WTC11 (cell line): ENCODE results near the gene FAM240B. TPM values are rescaled to one million over a fixed set of nuclear protein-coding genes. Genes with fewer than 3 reads are reported as not detected.

Experiments
- ATAC-seq: fragments of 200-7000 bp; cut with Tn5 transposase; 2 replicates; pipeline ENCODE4 v1.10.0; 2021; ENCODE audit warnings: mild to moderate bottlenecking, moderate library complexity
- CTCF ChIA-PET: fragments of 300-600 bp; sonication (Branson Sonifier 250); formaldehyde crosslinking; loops from one replicate; lab custom pipeline; 2021; ENCODE audit warnings: antibody characterized with exemption; lab: Charles Lee
- POLR2A ChIA-PET: fragments of 350-600 bp; sonication (Branson Sonifier 250); formaldehyde crosslinking; loops from one replicate; lab custom pipeline; 2021; ENCODE audit warnings: antibody characterized with exemption; lab: Charles Lee
- DNase-seq: peaks from one replicate; pipeline ENCODE4 v3.0.0; 2021; ENCODE audit warnings: low spot score
- H3K27ac Mint-ChIP-seq: 2 replicates; pipeline ENCODE4 v1.8.0; 2021; ENCODE audit warnings: mixed read lengths
- H3K27me3 Mint-ChIP-seq: 2 replicates; pipeline ENCODE4 v1.8.0; 2021; ENCODE audit warnings: low read depth, mild to moderate bottlenecking, moderate library complexity, mixed read lengths
- H3K36me3 Mint-ChIP-seq: 2 replicates; pipeline ENCODE4 v1.8.0; 2021; ENCODE audit warnings: mixed read lengths
- H3K4me1 Mint-ChIP-seq: 2 replicates; pipeline ENCODE4 v1.8.0; 2022; ENCODE audit warnings: mixed read lengths
- H3K4me3 Mint-ChIP-seq: 2 replicates; pipeline ENCODE4 v1.8.0; 2021; ENCODE audit warnings: mild to moderate bottlenecking, moderate library complexity, mixed read lengths
- H3K9me3 Mint-ChIP-seq: 2 replicates; pipeline ENCODE4 v1.8.0; 2021; ENCODE audit warnings: mixed read lengths
- ATF1 ChIP-seq: sonication (generic); formaldehyde crosslinking; IDR thresholded peaks from 2 replicates; pipeline ENCODE4 v1.8.1; 2023; ENCODE audit warnings: mild to moderate bottlenecking, moderate library complexity, missing genetic modification reagents
- ATF2 ChIP-seq: sonication (generic); formaldehyde crosslinking; IDR thresholded peaks from 2 replicates; pipeline ENCODE4 v1.8.1; 2022; ENCODE audit warnings: low read depth, missing genetic modification reagents, borderline replicate concordance
- CBFB ChIP-seq: sonication (generic); formaldehyde crosslinking; IDR thresholded peaks from 2 replicates; pipeline ENCODE4 v1.8.1; 2022; ENCODE audit warnings: mild to moderate bottlenecking, low read depth, missing genetic modification reagents
- CREM ChIP-seq: sonication (generic); formaldehyde crosslinking; IDR thresholded peaks from 2 replicates; pipeline ENCODE4 v1.8.1; 2022; ENCODE audit warnings: mild to moderate bottlenecking, missing genetic modification reagents, moderate library complexity
- EMX1 ChIP-seq: fragments of 250-450 bp; sonication (Bioruptor Pico); IDR thresholded peaks from 2 replicates; pipeline ENCODE4 v1.8.0; 2021; ENCODE audit warnings: mild to moderate bottlenecking
- FOXP4 ChIP-seq: sonication (generic); formaldehyde crosslinking; IDR thresholded peaks from 2 replicates; pipeline ENCODE4 v1.8.0; 2022; ENCODE audit warnings: mild to moderate bottlenecking, missing genetic modification reagents
- GABPB1 ChIP-seq: sonication (generic); formaldehyde crosslinking; IDR thresholded peaks from 2 replicates; pipeline ENCODE4 v1.8.1; 2023; ENCODE audit warnings: mild to moderate bottlenecking, missing genetic modification reagents
- JAZF1 ChIP-seq: fragments of 250-450 bp; sonication (Bioruptor Pico); IDR thresholded peaks from 2 replicates; pipeline ENCODE4 v1.9.0; 2021; ENCODE audit warnings: moderate library complexity, mild to moderate bottlenecking, inconsistent platforms
- MXD4 ChIP-seq: fragments of 250-450 bp; sonication (Bioruptor Pico); IDR thresholded peaks from 2 replicates; pipeline ENCODE4 v1.8.0; 2021; ENCODE audit warnings: mild to moderate bottlenecking, moderate library complexity, borderline replicate concordance
- NFE2L1 ChIP-seq: sonication (generic); formaldehyde crosslinking; IDR thresholded peaks from 2 replicates; pipeline ENCODE4 v1.8.1; 2023; ENCODE audit warnings: missing genetic modification reagents
- OVOL2 ChIP-seq: fragments of 250-450 bp; sonication (Bioruptor Pico); IDR thresholded peaks from 2 replicates; pipeline ENCODE4 v1.9.0; 2021; ENCODE audit warnings: mild to moderate bottlenecking, borderline replicate concordance
- RELA ChIP-seq: sonication (generic); formaldehyde crosslinking; IDR thresholded peaks from 2 replicates; pipeline ENCODE4 v1.8.1; 2022; ENCODE audit warnings: missing genetic modification reagents, mild to moderate bottlenecking, borderline replicate concordance
- USF1 ChIP-seq: sonication (generic); formaldehyde crosslinking; IDR thresholded peaks from 2 replicates; pipeline ENCODE4 v1.8.0; 2022; ENCODE audit warnings: mild to moderate bottlenecking, missing genetic modification reagents
- ZBTB21 ChIP-seq: sonication (generic); formaldehyde crosslinking; IDR thresholded peaks from 2 replicates; pipeline ENCODE4 v1.8.1; 2023; ENCODE audit warnings: mild to moderate bottlenecking, missing genetic modification reagents, borderline replicate concordance
- ZMAT4 ChIP-seq: fragments of 250-450 bp; sonication (Bioruptor Pico); IDR thresholded peaks from 2 replicates; pipeline ENCODE4 v1.9.0; 2021; ENCODE audit warnings: mild to moderate bottlenecking
- ZNF317 ChIP-seq: sonication (generic); formaldehyde crosslinking; IDR thresholded peaks from 2 replicates; pipeline ENCODE4 v1.8.1; 2023; ENCODE audit warnings: low read depth, mild to moderate bottlenecking, moderate library complexity, missing genetic modification reagents, borderline replicate concordance
- ZNF396 ChIP-seq: fragments of 250-450 bp; sonication (Bioruptor Pico); IDR thresholded peaks from 2 replicates; pipeline ENCODE4 v1.8.0; 2021; ENCODE audit warnings: mild to moderate bottlenecking, moderate library complexity, borderline replicate concordance
- total RNA-seq: library from RNA; stranded (reverse); gene quantifications from 3 replicates; pipeline ENCODE4 v1.2.3, GENCODE V29; 2021
- TF ChIP-seq, protein P1 (sequence below): sonication (generic); formaldehyde crosslinking; IDR thresholded peaks from 2 replicates; pipeline ENCODE4 v1.8.1; 2023; ENCODE audit warnings: mild to moderate bottlenecking, missing genetic modification reagents, moderate library complexity
- TF ChIP-seq, protein P2 (sequence below): sonication (generic); formaldehyde crosslinking; IDR thresholded peaks from 2 replicates; pipeline ENCODE4 v1.8.0; 2022; ENCODE audit warnings: missing genetic modification reagents

The FAM240B gene
- total RNA-seq, 1 experiment from 2014 or later: not detected

- TF ChIP-seq GABPB1 (CRISPR knock-in tag) (no peak), ZMAT4 (CRISPR knock-in tag) (no peak), NFE2L1 (CRISPR knock-in tag) (no peak), RELA (CRISPR knock-in tag) (no peak), ZNF396 (CRISPR knock-in tag) (no peak), CREM (CRISPR knock-in tag) (no peak), ZBTB21 (CRISPR knock-in tag) (no peak), OVOL2 (CRISPR knock-in tag) (no peak), ZNF317 (CRISPR knock-in tag) (no peak), JAZF1 (CRISPR knock-in tag) (no peak), ATF1 (no peak)
- TF ChIP-seq, protein P1, sequence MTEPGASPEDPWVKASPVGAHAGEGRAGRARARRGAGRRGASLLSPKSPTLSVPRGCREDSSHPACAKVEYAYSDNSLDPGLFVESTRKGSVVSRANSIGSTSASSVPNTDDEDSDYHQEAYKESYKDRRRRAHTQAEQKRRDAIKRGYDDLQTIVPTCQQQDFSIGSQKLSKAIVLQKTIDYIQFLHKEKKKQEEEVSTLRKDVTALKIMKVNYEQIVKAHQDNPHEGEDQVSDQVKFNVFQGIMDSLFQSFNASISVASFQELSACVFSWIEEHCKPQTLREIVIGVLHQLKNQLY (CRISPR knock-in tag): no peak
- POLR2A ChIA-PET: no interaction called here
- no peak overlapping the region for H3K4me3 Mint-ChIP-seq
- peaks cover 53% of the 10 kb centered on the region for H3K4me1 Mint-ChIP-seq
- H3K36me3 Mint-ChIP-seq: no peaks in the 10 kb centered on the region
- DNase-seq: no peak
- no peaks in the 10 kb centered on the region for H3K9me3 Mint-ChIP-seq
- CTCF ChIA-PET: no interaction called here
- ATAC-seq: no peak
- H3K27ac Mint-ChIP-seq: no peak overlapping the region
- peaks cover 4% of the 10 kb centered on the region; the same call in 1 of the 2 replicates for H3K27me3 Mint-ChIP-seq
These were observed 46.3 kb downstream of the FAM240B start for GRCh38 chr9:38673399-38674193.

DNA sequence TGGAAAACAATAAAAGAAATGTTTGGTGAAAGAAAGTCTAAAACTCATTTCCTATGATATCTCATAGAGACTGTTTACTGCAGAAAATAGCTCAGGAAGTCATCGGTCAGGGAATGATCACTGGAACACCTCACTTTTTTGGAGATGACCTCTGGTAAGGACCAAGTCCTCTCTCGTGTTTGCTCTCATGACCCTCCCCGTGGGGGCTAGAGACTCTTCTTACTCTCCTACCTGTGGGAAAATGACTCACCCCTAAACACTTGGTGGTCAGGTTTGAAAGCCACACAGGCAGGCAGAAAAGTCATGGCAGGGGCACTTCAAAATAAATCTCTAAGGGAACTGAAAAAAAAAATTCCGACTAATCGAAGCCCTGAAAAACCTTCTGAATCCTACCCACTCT is 48.2 kb downstream of the FAM240B start:
- DNase-seq: no peak
- peaks cover 43% of the 10 kb centered on the region for H3K4me1 Mint-ChIP-seq
- ATAC-seq: no peak
- POLR2A ChIA-PET: no interaction called here
- CTCF ChIA-PET: interaction anchor here (1.2 to 2.0 kb wide), 5 partner anchors 8 to 51 kb away, joined by 4 to 15 read pairs (median 10); partner anchors contain the start of gene ANKRD18A
- H3K4me3 Mint-ChIP-seq: peak overlapping the region; percentile 50; the same call in 1 of the 2 replicates
- TF ChIP-seq EMX1 (CRISPR knock-in tag): no peak
- TF ChIP-seq, all 79 proteins: peak for 0
- H3K27me3 Mint-ChIP-seq: peaks cover 4% of the 10 kb centered on the region; the same call in 1 of the 2 replicates
- H3K27ac Mint-ChIP-seq: peak overlapping the region; percentile 70
- H3K36me3 Mint-ChIP-seq: no peaks in the 10 kb centered on the region
- no peaks in the 10 kb centered on the region for H3K9me3 Mint-ChIP-seq

- peaks cover 4% of the 10 kb centered on the region; the same call in 1 of the 2 replicates for H3K27me3 Mint-ChIP-seq
- POLR2A ChIA-PET: no interaction called here
- H3K9me3 Mint-ChIP-seq: no peaks in the 10 kb centered on the region
- DNase-seq (no peak), ATAC-seq (no peak)
- peaks cover 42% of the 10 kb centered on the region for H3K4me1 Mint-ChIP-seq
- no peak overlapping the region for H3K4me3 Mint-ChIP-seq
- no peak for TF ChIP-seq ZNF396 (CRISPR knock-in tag)
- TF ChIP-seq MXD4 (CRISPR knock-in tag): no peak
- no peak for TF ChIP-seq CBFB
- TF ChIP-seq, protein P2, sequence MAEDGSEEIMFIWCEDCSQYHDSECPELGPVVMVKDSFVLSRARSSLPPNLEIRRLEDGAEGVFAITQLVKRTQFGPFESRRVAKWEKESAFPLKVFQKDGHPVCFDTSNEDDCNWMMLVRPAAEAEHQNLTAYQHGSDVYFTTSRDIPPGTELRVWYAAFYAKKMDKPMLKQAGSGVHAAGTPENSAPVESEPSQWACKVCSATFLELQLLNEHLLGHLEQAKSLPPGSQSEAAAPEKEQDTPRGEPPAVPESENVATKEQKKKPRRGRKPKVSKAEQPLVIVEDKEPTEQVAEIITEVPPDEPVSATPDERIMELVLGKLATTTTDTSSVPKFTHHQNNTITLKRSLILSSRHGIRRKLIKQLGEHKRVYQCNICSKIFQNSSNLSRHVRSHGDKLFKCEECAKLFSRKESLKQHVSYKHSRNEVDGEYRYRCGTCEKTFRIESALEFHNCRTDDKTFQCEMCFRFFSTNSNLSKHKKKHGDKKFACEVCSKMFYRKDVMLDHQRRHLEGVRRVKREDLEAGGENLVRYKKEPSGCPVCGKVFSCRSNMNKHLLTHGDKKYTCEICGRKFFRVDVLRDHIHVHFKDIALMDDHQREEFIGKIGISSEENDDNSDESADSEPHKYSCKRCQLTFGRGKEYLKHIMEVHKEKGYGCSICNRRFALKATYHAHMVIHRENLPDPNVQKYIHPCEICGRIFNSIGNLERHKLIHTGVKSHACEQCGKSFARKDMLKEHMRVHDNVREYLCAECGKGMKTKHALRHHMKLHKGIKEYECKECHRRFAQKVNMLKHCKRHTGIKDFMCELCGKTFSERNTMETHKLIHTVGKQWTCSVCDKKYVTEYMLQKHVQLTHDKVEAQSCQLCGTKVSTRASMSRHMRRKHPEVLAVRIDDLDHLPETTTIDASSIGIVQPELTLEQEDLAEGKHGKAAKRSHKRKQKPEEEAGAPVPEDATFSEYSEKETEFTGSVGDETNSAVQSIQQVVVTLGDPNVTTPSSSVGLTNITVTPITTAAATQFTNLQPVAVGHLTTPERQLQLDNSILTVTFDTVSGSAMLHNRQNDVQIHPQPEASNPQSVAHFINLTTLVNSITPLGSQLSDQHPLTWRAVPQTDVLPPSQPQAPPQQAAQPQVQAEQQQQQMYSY: no peak
- TF ChIP-seq FOXP4 (CRISPR knock-in tag): no peak
- no peak for TF ChIP-seq JAZF1 (CRISPR knock-in tag)
- no peak for TF ChIP-seq ATF2 (CRISPR knock-in tag)
- TF ChIP-seq USF1: no peak
- CTCF ChIA-PET: interaction anchor here (1.4 to 2.0 kb wide), 2 partner anchors 8 to 37 kb away, joined by 6 to 10 read pairs; no protein-coding TSS in a partner anchor
- peak overlapping the region; percentile 70 for H3K27ac Mint-ChIP-seq
- no peaks in the 10 kb centered on the region for H3K36me3 Mint-ChIP-seq
These were observed 48.6 kb downstream of the FAM240B start for GRCh38 chr9:38671372-38671731.
